HCT116 (cell line): ENCODE measurements around the gene NHSL1. TPM values are rescaled to one million over a fixed set of nuclear protein-coding genes. Genes with fewer than 3 reads are reported as not detected.

Experiments
- ATAC-seq: fragments of 200-7000 bp; cut with Tn5 transposase; 2 replicates; pipeline ENCODE4 v1.9.1; 2020; ENCODE audit warnings: mild to moderate bottlenecking, moderate library complexity
- BruUV-seq: library from RNA; stranded (reverse); fragments of 400-500 nt; replicated peaks from 2 replicates; lab custom pipeline; 2021; lab: Mats Ljungman, UMichigan
- CTCF ChIA-PET: fragments of 300-600 bp; sonication (Branson Sonifier 250); formaldehyde crosslinking; loops from one replicate; lab custom pipeline; 2021; ENCODE audit warnings: antibody characterized with exemption; lab: Charles Lee
- POLR2A ChIA-PET: fragments of 300-600, 350-600 bp; sonication (Branson Sonifier 250); formaldehyde crosslinking; loops from one replicate; lab custom pipeline; 2021; ENCODE audit warnings: antibody characterized with exemption; lab: Charles Lee
- RAD21 ChIA-PET, 2 experiments: fragments of 300-600 bp; sonication (Branson Sonifier 250); formaldehyde crosslinking; loops; one replicate each; lab custom pipeline; 2023; ENCODE audit warnings: low total read pairs in 2 of 2; ENCODE audit not compliant: uncharacterized antibody in 2 of 2, unreplicated experiment in 2 of 2, low non-redundant PET in 1 of 2; lab: Charles Lee
- DNase-seq: peaks from one replicate; pipeline ENCODE4 v3.0.0-alpha.2; 2010; ENCODE audit warnings: low read depth, low spot score
- H2AFZ ChIP-seq: fragments of 200-600 bp; shearing (Covaris generic), sonication (generic); 2 replicates; pipeline ENCODE4 v1.6.1; 2017; ENCODE audit warnings: low read depth, mixed run types, mixed read lengths, antibody characterized with exemption, low read length; ENCODE audit not compliant: poor library complexity, severe bottlenecking
- H3K27ac ChIP-seq: 2 replicates; pipeline ENCODE4 v1.5.1; 2012; ENCODE audit warnings: low read depth, low read length
- H3K27me3 ChIP-seq: fragments of 200-600 bp; sonication (generic); 2 replicates; pipeline ENCODE4 v1.6.1; 2016; ENCODE audit warnings: mixed run types, low read length, mixed read lengths; ENCODE audit not compliant: insufficient read depth
- H3K36me3 ChIP-seq, 2 experiments: fragments of 200-500 bp in 1 of 2; fragments of 200-600 bp in 1 of 2; sonication (Bioruptor generic) in 1 of 2; sonication (generic) in 1 of 2; 2 replicates each; pipeline versions ENCODE4 v1.5.1 to v1.6.1; 2014 to 2016; ENCODE audit warnings: low read length in 2 of 2, inconsistent platforms in 1 of 2, mixed read lengths in 1 of 2, mixed run types in 1 of 2; ENCODE audit not compliant: insufficient read depth in 2 of 2, control insufficient read depth in 1 of 2
- H3K4me1 ChIP-seq, 2 experiments: fragments of 200-600 bp in 1 of 2; sonication (generic) in 1 of 2; 2 replicates each; pipeline versions ENCODE4 v1.5.1 to v1.6.1; 2012 to 2017; ENCODE audit warnings: low read length in 2 of 2, inconsistent platforms in 1 of 2, mild to moderate bottlenecking in 1 of 2, mixed read lengths in 1 of 2, mixed run types in 1 of 2, moderate library complexity in 1 of 2; ENCODE audit not compliant: insufficient read depth in 2 of 2, control insufficient read depth in 1 of 2
- H3K4me2 ChIP-seq: fragments of 200-600 bp; sonication (generic); 2 replicates; pipeline ENCODE4 v1.6.1; 2017; ENCODE audit warnings: mixed run types, low read length, mixed read lengths
- H3K4me3 ChIP-seq, 2 experiments: fragments of 200-600 bp in 1 of 2; sonication (generic) in 1 of 2; replicated peaks in 1 of 2; 2 replicates each; pipeline ENCODE4 v1.5.1; 2011 to 2016; ENCODE audit warnings: low read length in 2 of 2, control low read depth in 1 of 2, low read depth in 1 of 2, mild to moderate bottlenecking in 1 of 2, mixed read lengths in 1 of 2, mixed run types in 1 of 2
- H3K79me2 ChIP-seq: fragments of 200-600 bp; sonication (generic); 2 replicates; pipeline ENCODE4 v1.6.1; 2017; ENCODE audit warnings: mild to moderate bottlenecking, mixed run types, low read length, moderate library complexity, mixed read lengths; ENCODE audit not compliant: insufficient read depth
- H3K9ac ChIP-seq: fragments of 200-600 bp; sonication (generic); 2 replicates; pipeline ENCODE4 v1.6.1; 2016; ENCODE audit warnings: low read length, mixed read lengths
- H3K9me2 ChIP-seq: fragments of 200-600 bp; sonication (generic), shearing (Covaris generic); 2 replicates; pipeline ENCODE4 v1.6.1; 2017; ENCODE audit warnings: mixed run types, mild to moderate bottlenecking, moderate library complexity; ENCODE audit not compliant: insufficient read depth
- H3K9me3 ChIP-seq, 2 experiments: fragments of 200-500 bp in 1 of 2; fragments of 200-600 bp in 1 of 2; sonication (Bioruptor generic) in 1 of 2; sonication (generic) in 1 of 2; 2 replicates each; pipeline ENCODE4 v1.6.1; 2014 to 2017; ENCODE audit warnings: low read length in 2 of 2, mixed read lengths in 2 of 2, inconsistent platforms in 1 of 2, low read depth in 1 of 2, mild to moderate bottlenecking in 1 of 2, mixed run types in 1 of 2, moderate library complexity in 1 of 2; ENCODE audit not compliant: control insufficient read depth in 1 of 2, insufficient read depth in 1 of 2
- H4K20me1 ChIP-seq: fragments of 200-600 bp; sonication (generic), shearing (Covaris generic); 2 replicates; pipeline ENCODE4 v1.6.1; 2017; ENCODE audit warnings: mixed run types, mild to moderate bottlenecking, moderate library complexity; ENCODE audit not compliant: insufficient read depth
- CTCF ChIP-seq, 3 experiments: fragments of 200-600 bp in 1 of 3; sonication (generic) in 1 of 3; IDR thresholded peaks in 2 of 3; conservative IDR thresholded peaks in 1 of 3; 2 replicates each; pipeline ENCODE4 v1.5.1; 2012 to 2017; ENCODE audit warnings: low read depth in 2 of 3, low read length in 2 of 3, antibody characterized with exemption in 1 of 3, borderline replicate concordance in 1 of 3, control low read depth in 1 of 3, mild to moderate bottlenecking in 1 of 3, mixed read lengths in 1 of 3, mixed run types in 1 of 3, moderate library complexity in 1 of 3; ENCODE audit not compliant: insufficient read depth in 1 of 3
- EGR1 ChIP-seq: IDR thresholded peaks from 2 replicates; pipeline ENCODE4 v1.6.1; 2012; ENCODE audit warnings: low read depth
- JUND ChIP-seq: IDR thresholded peaks from 2 replicates; pipeline ENCODE4 v1.6.1; 2012
- MAX ChIP-seq: IDR thresholded peaks from 2 replicates; pipeline ENCODE4 v1.6.1; 2012
- REST ChIP-seq: IDR thresholded peaks from 2 replicates; pipeline ENCODE4 v1.6.1; 2012; ENCODE audit warnings: low read depth
- SRF ChIP-seq: IDR thresholded peaks from 2 replicates; pipeline ENCODE4 v1.6.1; 2012; ENCODE audit warnings: low read depth
- TCF7L2 ChIP-seq: IDR thresholded peaks from 2 replicates; pipeline ENCODE4 v1.7.0; 2011; ENCODE audit warnings: borderline replicate concordance, inconsistent platforms; ENCODE audit not compliant: insufficient read depth, insufficient read length; ENCODE audit errors: extremely low read depth
- ZBTB33 ChIP-seq: IDR thresholded peaks from 2 replicates; pipeline ENCODE4 v1.6.1; 2011; ENCODE audit warnings: mild to moderate bottlenecking, low read length, moderate library complexity; ENCODE audit not compliant: insufficient replicate concordance; ENCODE audit errors: extremely low read depth
- ZFX ChIP-seq: fragments of 450-650 bp; IDR thresholded peaks from 2 replicates; pipeline ENCODE4 v1.6.1; 2017
- intact Hi-C: fragments of 100-400 bp; cut with micrococcal nuclease; formaldehyde crosslinking; loops from 2 replicates; pipeline ENCODE4 v1.10.0; 2022
- total RNA-seq: library from RNA; stranded (reverse); gene quantifications from one replicate; pipeline ENCODE4 v1.2.1, GENCODE V29; 2021; ENCODE audit not compliant: unreplicated experiment

The NHSL1 gene
- total RNA-seq, 1 experiment from 2014 or later: 15.4 TPM

- H2AFZ ChIP-seq: no peak overlapping the region
- H3K9me3 ChIP-seq: no peaks in the 10 kb centered on the region
- no peak overlapping the region for H3K4me2 ChIP-seq
- H3K27ac ChIP-seq: no peak overlapping the region
- no peaks in the 10 kb centered on the region for H3K27me3 ChIP-seq
- ChIA-PET RAD21 (no interaction called here), CTCF (no interaction called here), POLR2A (no interaction called here)
- H3K4me3 ChIP-seq: no peak overlapping the region
- intact Hi-C loops: no loop called here
- no peaks in the 10 kb centered on the region for H4K20me1 ChIP-seq
- no peak for TF ChIP-seq CTCF (IDR thresholded peaks at IDR 0.05 in 2 of 3, conservative IDR thresholded peaks at IDR 0.05 in 1 of 3; ENCODE audit: borderline replicate concordance in 1 of 3, insufficient read depth in 1 of 3, low read depth in 2 of 3, low read length in 2 of 3)
- no peak for TF ChIP-seq MAX
- TF ChIP-seq ZBTB33: no peak
- no peak for TF ChIP-seq EGR1
- no peak for TF ChIP-seq JUND
- no peak for TF ChIP-seq TCF7L2
- no peak for TF ChIP-seq SRF
- TF ChIP-seq REST: no peak
- TF ChIP-seq ZFX: no peak
- no TSS peak for BruUV-seq
- no peaks in the 10 kb centered on the region for H3K9me2 ChIP-seq
- no peak for DNase-seq
- no peak for ATAC-seq
- no peaks in the 10 kb centered on the region for H3K79me2 ChIP-seq
- H3K4me1 ChIP-seq: peaks cover 3 to 14% of the 10 kb centered on the region in 2 experiments
- no peaks in the 10 kb centered on the region for H3K36me3 ChIP-seq
- H3K9ac ChIP-seq: no peak overlapping the region
Measured at GRCh38 chr6:138377042-138377441, 122.3 kb downstream of the NHSL1 start.
